ENCODE data around the gene TFF3. TPM values are rescaled to one million over a fixed set of nuclear protein-coding genes. Genes with fewer than 3 reads are reported as not detected.

Gene TFF3
- total RNA-seq, 1 experiment from 2014 or later: not detected

DNA sequence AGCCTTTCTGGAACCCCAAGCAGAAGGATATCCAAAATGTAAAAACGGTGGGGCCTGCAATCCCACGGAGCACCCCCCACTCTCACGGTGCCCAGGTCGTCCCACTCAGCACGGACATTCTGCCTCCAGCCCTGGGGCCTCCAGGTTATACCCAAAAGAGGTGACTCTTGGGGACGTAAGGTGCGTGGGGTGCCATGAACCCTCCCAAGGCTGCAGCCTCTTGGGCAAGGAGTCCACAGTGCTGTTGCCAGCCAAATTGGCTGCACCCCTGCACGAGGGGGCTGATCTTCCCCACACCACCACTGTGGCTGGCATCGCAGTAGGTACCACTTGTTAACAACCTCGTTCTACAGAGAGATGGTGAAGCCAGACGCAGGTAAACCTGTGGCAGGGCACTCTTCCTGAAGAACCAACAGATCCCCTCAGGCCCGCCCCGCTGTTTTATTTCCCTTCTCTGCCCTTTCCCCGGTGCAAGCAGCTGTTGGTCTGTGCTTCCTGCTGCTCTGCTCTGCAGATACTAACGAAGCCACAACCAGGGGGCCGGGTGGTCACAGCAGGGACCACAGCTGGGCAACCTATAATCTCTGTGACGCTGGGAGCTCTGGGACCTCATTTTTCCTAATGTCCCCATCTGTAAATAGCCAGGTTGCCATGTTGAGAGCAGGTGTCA is 8.7 kb downstream of the TFF3 start:
- CTCF ChIA-PET: no interaction called here
- POLR2A ChIA-PET (ENCODE audit: low non-redundant PET): no interaction called here
- no peaks in the 10 kb centered on the region for H3K4me1 ChIP-seq (ENCODE audit: insufficient read depth, low read length, poor library complexity, severe bottlenecking)
- TF ChIP-seq, protein P1, sequence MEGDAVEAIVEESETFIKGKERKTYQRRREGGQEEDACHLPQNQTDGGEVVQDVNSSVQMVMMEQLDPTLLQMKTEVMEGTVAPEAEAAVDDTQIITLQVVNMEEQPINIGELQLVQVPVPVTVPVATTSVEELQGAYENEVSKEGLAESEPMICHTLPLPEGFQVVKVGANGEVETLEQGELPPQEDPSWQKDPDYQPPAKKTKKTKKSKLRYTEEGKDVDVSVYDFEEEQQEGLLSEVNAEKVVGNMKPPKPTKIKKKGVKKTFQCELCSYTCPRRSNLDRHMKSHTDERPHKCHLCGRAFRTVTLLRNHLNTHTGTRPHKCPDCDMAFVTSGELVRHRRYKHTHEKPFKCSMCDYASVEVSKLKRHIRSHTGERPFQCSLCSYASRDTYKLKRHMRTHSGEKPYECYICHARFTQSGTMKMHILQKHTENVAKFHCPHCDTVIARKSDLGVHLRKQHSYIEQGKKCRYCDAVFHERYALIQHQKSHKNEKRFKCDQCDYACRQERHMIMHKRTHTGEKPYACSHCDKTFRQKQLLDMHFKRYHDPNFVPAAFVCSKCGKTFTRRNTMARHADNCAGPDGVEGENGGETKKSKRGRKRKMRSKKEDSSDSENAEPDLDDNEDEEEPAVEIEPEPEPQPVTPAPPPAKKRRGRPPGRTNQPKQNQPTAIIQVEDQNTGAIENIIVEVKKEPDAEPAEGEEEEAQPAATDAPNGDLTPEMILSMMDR (conservative IDR thresholded peaks at IDR 0.05; ENCODE audit: low read depth, low read length): no peak
- no peak for TF ChIP-seq EZH2 (IDR thresholded peaks at IDR 0.05; ENCODE audit: borderline replicate concordance, low read depth, low read length, poor library complexity, severe bottlenecking)
- no peaks in the 10 kb centered on the region for H3K9me3 ChIP-seq (ENCODE audit: low read depth, low read length, poor library complexity, severe bottlenecking)
- intact Hi-C loops (cut with micrococcal nuclease; ENCODE audit: unreplicated experiment): loop anchor here (5.0 kb wide), 1 partner anchor 231 kb away; no protein-coding TSS in a partner anchor
- H3K4me3 ChIP-seq (ENCODE audit: low read depth, low read length, poor library complexity, severe bottlenecking): no peak overlapping the region
- no peaks in the 10 kb centered on the region for H3K27me3 ChIP-seq (replicated peaks; ENCODE audit: insufficient read depth, low read depth, low read length, poor library complexity)
- DNase-seq (ENCODE audit: low spot score): no peak
- no peak overlapping the region for H3K27ac ChIP-seq (ENCODE audit: low read depth, low read length, poor library complexity, severe bottlenecking)
- no peaks in the 10 kb centered on the region for H3K36me3 ChIP-seq (ENCODE audit: insufficient read depth, low read length, poor library complexity, severe bottlenecking)
- BruUV-seq (replicated peaks): no TSS peak

DNA sequence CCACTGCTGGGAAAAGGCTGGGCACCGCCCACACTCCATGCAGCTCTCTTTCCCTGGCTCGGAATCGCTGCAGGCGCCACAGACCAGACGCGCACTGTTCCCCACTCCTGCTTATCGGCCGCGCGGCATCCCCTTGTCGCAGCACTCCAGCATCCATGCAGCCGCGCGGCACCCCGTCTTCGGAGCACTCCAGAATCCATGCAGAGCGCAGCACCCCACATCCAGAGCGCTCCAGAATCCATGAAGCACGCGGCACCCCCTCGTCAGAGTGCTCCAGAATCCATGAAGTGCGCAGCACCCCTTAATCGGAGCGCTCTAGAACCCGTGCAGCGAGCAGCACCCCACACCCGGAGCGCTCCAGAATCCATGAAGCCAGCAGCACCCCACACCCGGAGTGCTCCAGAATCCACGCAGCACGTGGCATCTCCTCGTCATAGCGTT is 9.5 kb downstream of the TFF3 start:
- H3K36me3 ChIP-seq (ENCODE audit: insufficient read depth, low read length, poor library complexity, severe bottlenecking): no peaks in the 10 kb centered on the region
- H3K27ac ChIP-seq (ENCODE audit: low read depth, low read length, poor library complexity, severe bottlenecking): no peak overlapping the region
- intact Hi-C loops (cut with micrococcal nuclease; ENCODE audit: unreplicated experiment): loop anchor here (5.0 kb wide), 1 partner anchor 232 kb away; no protein-coding TSS in a partner anchor
- no peaks in the 10 kb centered on the region for H3K4me1 ChIP-seq (ENCODE audit: insufficient read depth, low read length, poor library complexity, severe bottlenecking)
- H3K9me3 ChIP-seq (ENCODE audit: low read depth, low read length, poor library complexity, severe bottlenecking): no peaks in the 10 kb centered on the region
- CTCF ChIA-PET: no interaction called here
- POLR2A ChIA-PET (ENCODE audit: low non-redundant PET): no interaction called here
- no peak overlapping the region for H3K4me3 ChIP-seq (ENCODE audit: low read depth, low read length, poor library complexity, severe bottlenecking)
- H3K27me3 ChIP-seq (replicated peaks; ENCODE audit: insufficient read depth, low read depth, low read length, poor library complexity): no peaks in the 10 kb centered on the region
- TF ChIP-seq, protein P1 (conservative IDR thresholded peaks at IDR 0.05; ENCODE audit: low read depth, low read length): no peak
- no peak for TF ChIP-seq EZH2 (IDR thresholded peaks at IDR 0.05; ENCODE audit: borderline replicate concordance, low read depth, low read length, poor library complexity, severe bottlenecking)
- DNase-seq (ENCODE audit: low spot score): no peak
- BruUV-seq (replicated peaks): no TSS peak

DNA sequence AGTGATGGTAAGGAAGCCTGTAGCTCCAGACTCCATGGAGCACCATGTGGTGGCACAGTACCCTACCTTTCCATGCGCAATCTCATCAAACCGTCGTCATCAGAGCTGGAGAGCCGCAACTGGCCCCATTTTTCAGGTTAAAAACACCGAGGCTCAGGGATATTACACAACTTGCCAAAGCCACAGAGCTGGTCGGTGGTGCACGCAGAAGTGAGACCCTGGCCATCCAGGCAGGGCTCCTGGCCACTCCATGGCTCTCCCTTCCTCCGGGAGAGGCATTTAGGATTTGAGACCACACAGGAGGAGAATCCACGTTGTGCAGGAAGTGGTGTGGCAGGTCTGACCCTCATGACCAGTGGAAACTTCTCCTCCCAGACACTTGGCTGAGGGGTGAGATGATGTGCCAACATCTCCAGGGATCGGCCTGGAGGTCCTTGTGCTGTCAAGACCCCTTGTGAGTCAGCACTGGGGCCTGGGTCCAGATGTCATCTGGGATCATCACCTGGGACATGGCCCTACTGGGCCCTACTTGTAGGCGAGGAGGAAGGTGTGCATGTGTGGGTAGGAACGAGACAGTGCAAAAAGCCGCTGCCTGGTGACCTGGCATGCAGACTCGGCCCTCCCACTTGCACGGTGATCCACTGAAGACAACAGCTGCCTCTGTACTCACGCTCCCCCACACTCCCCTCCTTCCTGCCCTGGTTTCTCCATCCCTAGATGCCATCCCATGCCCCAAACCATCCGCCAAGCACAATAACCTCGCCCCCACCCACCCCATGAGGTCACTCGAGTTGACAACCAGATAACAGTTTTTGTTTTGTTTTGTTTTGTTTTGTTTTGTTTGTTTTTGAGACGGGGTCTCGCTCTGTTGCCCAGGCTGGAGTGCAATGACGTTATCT is 10.4 kb downstream of the TFF3 start:
- POLR2A ChIA-PET (ENCODE audit: low non-redundant PET): no interaction called here
- H3K27ac ChIP-seq (ENCODE audit: low read depth, low read length, poor library complexity, severe bottlenecking): no peak overlapping the region
- DNase-seq (ENCODE audit: low spot score): no peak
- intact Hi-C loops (cut with micrococcal nuclease; ENCODE audit: unreplicated experiment): loop anchor here (5.0 kb wide), 1 partner anchor 232 kb away; no protein-coding TSS in a partner anchor
- BruUV-seq (replicated peaks): no TSS peak
- no peaks in the 10 kb centered on the region for H3K27me3 ChIP-seq (replicated peaks; ENCODE audit: insufficient read depth, low read depth, low read length, poor library complexity)
- no peaks in the 10 kb centered on the region for H3K36me3 ChIP-seq (ENCODE audit: insufficient read depth, low read length, poor library complexity, severe bottlenecking)
- no peaks in the 10 kb centered on the region for H3K9me3 ChIP-seq (ENCODE audit: low read depth, low read length, poor library complexity, severe bottlenecking)
- CTCF ChIA-PET: no interaction called here
- TF ChIP-seq, protein P1 (conservative IDR thresholded peaks at IDR 0.05; ENCODE audit: low read depth, low read length): no peak
- no peak for TF ChIP-seq EZH2 (IDR thresholded peaks at IDR 0.05; ENCODE audit: borderline replicate concordance, low read depth, low read length, poor library complexity, severe bottlenecking)
- H3K4me1 ChIP-seq (ENCODE audit: insufficient read depth, low read length, poor library complexity, severe bottlenecking): no peaks in the 10 kb centered on the region
- H3K4me3 ChIP-seq (ENCODE audit: low read depth, low read length, poor library complexity, severe bottlenecking): no peak overlapping the region

Measured in A673 (cell line).